Measurements from ENCODE around the gene LTBP1.
A peak's percentile ranks its signal among the peaks of the same experiment; 100 is the strongest.

LTBP1 gene

GRCh38 chr2:33178209-33178608 is 231.5 kb downstream of the LTBP1 start:
- Histone ChIP-seq H2AK5ac (ENCODE audit: low read length) (no peak overlapping the region), H2BK12ac (ENCODE audit: low read length) (no peak overlapping the region), H3K36me3 (ENCODE audit: control insufficient read depth in 1 of 2, insufficient read depth in 2 of 2, low read length in 2 of 2) (no peaks in the 10 kb centered on the region), H3K4me1 (ENCODE audit: control insufficient read depth in 1 of 2, insufficient read depth in 2 of 2, low read length in 2 of 2) (no peaks in the 10 kb centered on the region), H2BK5ac (ENCODE audit: low read depth, low read length, poor library complexity) (no peak overlapping the region), H2BK120ac (ENCODE audit: insufficient read depth, low read length, poor library complexity) (no peak overlapping the region), H3K27me3 (ENCODE audit: insufficient read depth, low read length) (no peaks in the 10 kb centered on the region), H3K4me2 (ENCODE audit: low read length) (no peak overlapping the region), H3K4me3 (ENCODE audit: low read depth, low read length) (no peak overlapping the region), H3K4ac (ENCODE audit: low read depth, low read length) (no peak overlapping the region), H3K23ac (ENCODE audit: low read length) (no peak overlapping the region), H2AFZ (ENCODE audit: insufficient read depth, low read length, poor library complexity) (no peak overlapping the region), H4K8ac (ENCODE audit: low read depth, low read length) (no peak overlapping the region), H3K9ac (ENCODE audit: low read length) (no peak overlapping the region), H3K79me2 (ENCODE audit: control insufficient read depth, insufficient read depth, low read length, poor library complexity) (no peaks in the 10 kb centered on the region), H3K79me1 (ENCODE audit: low read length) (no peaks in the 10 kb centered on the region), H3K27ac (ENCODE audit: low read depth, low read length) (no peak overlapping the region), H3K14ac (ENCODE audit: low read length) (no peak overlapping the region), H4K91ac (ENCODE audit: low read depth, low read length) (no peak overlapping the region), H3K18ac (ENCODE audit: low read length) (no peak overlapping the region), H4K12ac (ENCODE audit: low read depth, low read length) (no peak overlapping the region), H3K9me3 (ENCODE audit: insufficient read depth, low read depth, low read length) (no peaks in the 10 kb centered on the region)
- DNase-seq: no peak
- no CpG with 5 or more reads among the region's 5 CpGs for WGBS (ENCODE audit: extremely low coverage, insufficient coverage, insufficient read length)

GRCh38 chr2:33180915-33181314 is 234.2 kb downstream of the LTBP1 start:
- H3K4me1 ChIP-seq (ENCODE audit: control insufficient read depth in 1 of 2, insufficient read depth in 2 of 2, low read length in 2 of 2): no peaks in the 10 kb centered on the region
- H3K36me3 ChIP-seq (ENCODE audit: control insufficient read depth in 1 of 2, insufficient read depth in 2 of 2, low read length in 2 of 2): no peaks in the 10 kb centered on the region
- no peak overlapping the region for H3K14ac ChIP-seq (ENCODE audit: low read length)
- no peaks in the 10 kb centered on the region for H3K79me2 ChIP-seq (ENCODE audit: control insufficient read depth, insufficient read depth, low read length, poor library complexity)
- H4K8ac ChIP-seq (ENCODE audit: low read depth, low read length): no peak overlapping the region
- H2BK5ac ChIP-seq (ENCODE audit: low read depth, low read length, poor library complexity): no peak overlapping the region
- no peak overlapping the region for H4K91ac ChIP-seq (ENCODE audit: low read depth, low read length)
- H3K27me3 ChIP-seq (ENCODE audit: insufficient read depth, low read length): no peaks in the 10 kb centered on the region
- H3K4me3 ChIP-seq (ENCODE audit: low read depth, low read length): no peak overlapping the region
- peak; percentile 0 to 74 for DNase-seq
- H3K4ac ChIP-seq (ENCODE audit: low read depth, low read length): no peak overlapping the region
- no peak overlapping the region for H3K23ac ChIP-seq (ENCODE audit: low read length)
- H3K4me2 ChIP-seq (ENCODE audit: low read length): no peak overlapping the region
- H3K27ac ChIP-seq (ENCODE audit: low read depth, low read length): no peak overlapping the region
- no peaks in the 10 kb centered on the region for H3K79me1 ChIP-seq (ENCODE audit: low read length)
- no CpG with 5 or more reads among the region's 5 CpGs for WGBS (ENCODE audit: extremely low coverage, insufficient coverage, insufficient read length)
- H3K9ac ChIP-seq (ENCODE audit: low read length): no peak overlapping the region
- no peaks in the 10 kb centered on the region for H3K9me3 ChIP-seq (ENCODE audit: insufficient read depth, low read depth, low read length)
- H3K18ac ChIP-seq (ENCODE audit: low read length): no peak overlapping the region
- no peak overlapping the region for H2BK120ac ChIP-seq (ENCODE audit: insufficient read depth, low read length, poor library complexity)
- no peak overlapping the region for H2BK12ac ChIP-seq (ENCODE audit: low read length)
- H2AFZ ChIP-seq (ENCODE audit: insufficient read depth, low read length, poor library complexity): no peak overlapping the region
- no peak overlapping the region for H2AK5ac ChIP-seq (ENCODE audit: low read length)
- H4K12ac ChIP-seq (ENCODE audit: low read depth, low read length): no peak overlapping the region

- Histone ChIP-seq H2AK5ac (ENCODE audit: low read length) (no peak overlapping the region), H3K36me3 (ENCODE audit: control insufficient read depth in 1 of 2, insufficient read depth in 2 of 2, low read length in 2 of 2) (no peaks in the 10 kb centered on the region), H2AFZ (ENCODE audit: insufficient read depth, low read length, poor library complexity) (no peak overlapping the region), H3K18ac (ENCODE audit: low read length) (no peak overlapping the region), H2BK120ac (ENCODE audit: insufficient read depth, low read length, poor library complexity) (no peak overlapping the region), H3K27ac (ENCODE audit: low read depth, low read length) (no peak overlapping the region), H3K4me2 (ENCODE audit: low read length) (no peak overlapping the region), H3K79me1 (ENCODE audit: low read length) (no peaks in the 10 kb centered on the region), H3K4me1 (ENCODE audit: control insufficient read depth in 1 of 2, insufficient read depth in 2 of 2, low read length in 2 of 2) (no peaks in the 10 kb centered on the region), H4K91ac (ENCODE audit: low read depth, low read length) (no peak overlapping the region), H3K9ac (ENCODE audit: low read length) (no peak overlapping the region), H3K27me3 (ENCODE audit: insufficient read depth, low read length) (no peaks in the 10 kb centered on the region), H4K8ac (ENCODE audit: low read depth, low read length) (no peak overlapping the region), H2BK12ac (ENCODE audit: low read length) (no peak overlapping the region), H3K79me2 (ENCODE audit: control insufficient read depth, insufficient read depth, low read length, poor library complexity) (no peaks in the 10 kb centered on the region), H3K4me3 (ENCODE audit: low read depth, low read length) (no peak overlapping the region), H3K23ac (ENCODE audit: low read length) (no peak overlapping the region), H2BK5ac (ENCODE audit: low read depth, low read length, poor library complexity) (no peak overlapping the region), H3K9me3 (ENCODE audit: insufficient read depth, low read depth, low read length) (no peaks in the 10 kb centered on the region), H3K4ac (ENCODE audit: low read depth, low read length) (no peak overlapping the region), H3K14ac (ENCODE audit: low read length) (no peak overlapping the region), H4K12ac (ENCODE audit: low read depth, low read length) (no peak overlapping the region)
- peak; percentile 54 to 92 for DNase-seq
- WGBS (ENCODE audit: extremely low coverage, insufficient coverage, insufficient read length): no CpG with 5 or more reads among the region's 4 CpGs
These were observed 234.7 kb downstream of the LTBP1 start for GRCh38 chr2:33181466-33181865.

- Histone ChIP-seq H2AFZ (ENCODE audit: insufficient read depth, low read length, poor library complexity) (no peak overlapping the region), H3K14ac (ENCODE audit: low read length) (no peak overlapping the region), H3K27me3 (ENCODE audit: insufficient read depth, low read length) (no peaks in the 10 kb centered on the region), H4K91ac (ENCODE audit: low read depth, low read length) (no peak overlapping the region), H4K8ac (ENCODE audit: low read depth, low read length) (no peak overlapping the region), H4K12ac (ENCODE audit: low read depth, low read length) (no peak overlapping the region), H2BK5ac (ENCODE audit: low read depth, low read length, poor library complexity) (no peak overlapping the region), H3K79me2 (ENCODE audit: control insufficient read depth, insufficient read depth, low read length, poor library complexity) (no peaks in the 10 kb centered on the region), H3K9ac (ENCODE audit: low read length) (no peak overlapping the region), H3K18ac (ENCODE audit: low read length) (no peak overlapping the region), H3K27ac (ENCODE audit: low read depth, low read length) (no peak overlapping the region), H2BK120ac (ENCODE audit: insufficient read depth, low read length, poor library complexity) (no peak overlapping the region), H3K4me1 (ENCODE audit: control insufficient read depth in 1 of 2, insufficient read depth in 2 of 2, low read length in 2 of 2) (no peaks in the 10 kb centered on the region), H3K4me2 (ENCODE audit: low read length) (no peak overlapping the region), H3K23ac (ENCODE audit: low read length) (no peak overlapping the region), H3K79me1 (ENCODE audit: low read length) (no peaks in the 10 kb centered on the region), H3K36me3 (ENCODE audit: control insufficient read depth in 1 of 2, insufficient read depth in 2 of 2, low read length in 2 of 2) (no peaks in the 10 kb centered on the region), H3K9me3 (ENCODE audit: insufficient read depth, low read depth, low read length) (no peaks in the 10 kb centered on the region), H2BK12ac (ENCODE audit: low read length) (no peak overlapping the region), H3K4me3 (ENCODE audit: low read depth, low read length) (no peak overlapping the region), H2AK5ac (ENCODE audit: low read length) (no peak overlapping the region), H3K4ac (ENCODE audit: low read depth, low read length) (no peak overlapping the region)
- no peak for DNase-seq
- no CpG with 5 or more reads among the region's 3 CpGs for WGBS (ENCODE audit: extremely low coverage, insufficient coverage, insufficient read length)
These were observed 237.3 kb downstream of the LTBP1 start for GRCh38 chr2:33184041-33184440.
